ENCODE measurements around the gene BET1.
A peak's percentile ranks its signal among the peaks of the same experiment; 100 is the strongest.

BET1 gene

GRCh38 chr7:93955304-93955703, 48.9 kb downstream of the BET1 start:
- no peak for DNase-seq

GRCh38 chr7:93949423-93949822, 54.7 kb downstream of the BET1 start:
- no peak for DNase-seq

GRCh38 chr7:93948873-93949272, 55.3 kb downstream of the BET1 start:
- no peak for DNase-seq

GRCh38 chr7:93948106-93948505, 56.0 kb downstream of the BET1 start:
- peak; percentile 3 for DNase-seq

GRCh38 chr7:93945756-93946535, 58.2 kb downstream of the BET1 start:
- no peak for DNase-seq

- no peak for DNase-seq
Measured at GRCh38 chr7:93945083-93945482, 59.1 kb downstream of the BET1 start.

- no peak for DNase-seq
Measured at GRCh38 chr7:93944673-93945072, 59.5 kb downstream of the BET1 start.

- no peak for DNase-seq
Measured at GRCh38 chr7:93943816-93944540, 60.2 kb downstream of the BET1 start.
